Measurements from ENCODE around the gene SP8.
"Not testable (repeated sequence)": the region's sequence is repeated elsewhere in the genome, so short reads cannot be mapped to it uniquely, and the experiment has no call there.

Gene SP8

DNA sequence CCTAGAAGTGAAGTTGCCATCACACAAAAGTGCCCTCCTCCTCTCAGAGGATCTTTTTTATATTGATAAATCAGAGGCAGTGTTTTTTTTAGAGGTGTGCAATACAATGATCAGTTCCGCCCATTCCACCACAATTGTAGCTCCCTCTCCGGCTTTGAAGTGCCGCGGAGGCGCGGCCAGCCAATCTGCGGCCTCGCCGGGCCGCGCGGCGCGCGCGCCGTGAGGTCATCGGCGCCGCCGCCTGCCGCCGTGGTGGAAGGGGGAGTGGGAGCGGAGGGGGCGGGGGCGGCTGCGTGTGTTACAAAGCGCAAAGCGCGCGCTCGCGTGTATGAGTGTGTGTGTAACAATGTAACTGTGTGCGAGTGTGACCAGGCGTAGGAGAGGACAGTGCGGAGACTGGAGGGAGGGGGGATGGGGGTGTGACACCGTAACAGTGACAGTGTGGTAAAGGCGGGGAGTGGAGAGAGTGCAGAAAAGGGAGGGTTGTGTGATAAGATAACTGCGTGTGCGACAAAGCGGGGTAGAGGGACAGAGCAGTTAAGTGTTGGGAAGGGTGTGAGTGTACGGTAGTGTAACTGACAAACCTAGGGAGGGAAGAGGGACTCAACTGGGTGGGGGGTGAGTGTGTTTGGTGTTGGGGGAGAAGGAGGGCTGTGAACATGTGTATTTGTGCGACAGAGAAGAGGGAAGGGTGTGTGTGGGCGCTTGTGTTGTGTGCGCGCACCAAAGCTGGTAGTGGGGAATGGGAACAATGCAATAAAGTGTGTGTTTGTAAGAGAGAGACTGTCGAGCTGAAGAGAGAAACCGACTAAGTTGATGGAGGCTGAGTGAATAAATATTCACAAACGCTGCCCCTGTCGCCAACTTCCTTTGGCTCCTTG, at the start of gene SP8:
TSS of gene SP8 (minus strand) at position 108 of the 881 bp plus-strand sequence. CDS start at position 20, 88 bp downstream.
- peak; percentile 90 for DNase-seq (ENCODE audit: low spot score)

DNA sequence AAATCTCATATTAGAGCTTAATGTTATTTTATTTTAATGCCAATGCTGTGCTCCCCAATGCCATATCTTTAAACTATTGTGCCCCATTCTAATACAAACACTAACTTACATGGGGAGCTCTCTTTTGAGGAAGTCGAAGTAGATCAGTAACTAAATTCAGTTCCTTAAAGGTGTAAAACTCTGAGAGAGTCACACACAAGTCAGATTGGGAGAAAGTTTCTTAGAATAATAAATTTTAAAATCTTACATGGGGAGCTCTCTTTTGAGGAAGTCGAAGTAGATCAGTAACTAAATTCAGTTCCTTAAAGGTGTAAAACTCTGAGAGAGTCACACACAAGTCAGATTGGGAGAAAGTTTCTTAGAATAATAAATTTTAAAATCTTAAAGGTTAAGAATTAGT, 49.7 kb upstream of the SP8 start:
- DNase-seq (ENCODE audit: low spot score) = not testable (repeated sequence)

DNA sequence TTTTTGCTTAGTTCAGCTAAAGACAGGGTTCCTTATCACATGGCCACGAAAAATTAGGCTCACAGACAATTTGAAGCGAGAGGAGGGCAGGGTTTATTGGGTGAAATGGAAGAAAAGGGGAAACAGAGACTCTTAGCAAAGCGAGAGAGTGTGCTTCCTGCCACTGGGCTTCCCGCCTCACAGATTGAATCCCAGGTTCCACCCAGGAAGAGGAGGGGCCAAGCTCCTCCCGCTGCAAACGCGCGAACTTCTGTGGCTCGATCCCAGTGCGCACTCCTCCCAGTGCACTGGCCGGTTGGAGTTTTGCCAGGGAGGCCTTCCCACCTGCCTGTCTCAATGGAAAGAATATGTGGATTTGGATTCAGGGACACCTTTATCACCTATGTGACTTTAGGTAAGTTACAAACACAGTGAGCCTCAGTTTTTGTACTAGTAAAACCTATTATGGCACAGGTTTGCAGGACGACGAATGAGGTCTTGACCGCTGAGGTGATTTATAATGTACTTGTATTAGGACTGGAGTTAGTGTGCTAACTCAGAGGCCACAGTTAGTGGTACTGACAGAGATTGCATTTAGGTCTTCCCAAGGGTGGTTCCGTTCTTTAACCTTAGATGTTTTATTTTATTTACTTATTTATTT, 48.5 kb upstream of the SP8 start:
- DNase-seq (ENCODE audit: low spot score) = no peak

DNA sequence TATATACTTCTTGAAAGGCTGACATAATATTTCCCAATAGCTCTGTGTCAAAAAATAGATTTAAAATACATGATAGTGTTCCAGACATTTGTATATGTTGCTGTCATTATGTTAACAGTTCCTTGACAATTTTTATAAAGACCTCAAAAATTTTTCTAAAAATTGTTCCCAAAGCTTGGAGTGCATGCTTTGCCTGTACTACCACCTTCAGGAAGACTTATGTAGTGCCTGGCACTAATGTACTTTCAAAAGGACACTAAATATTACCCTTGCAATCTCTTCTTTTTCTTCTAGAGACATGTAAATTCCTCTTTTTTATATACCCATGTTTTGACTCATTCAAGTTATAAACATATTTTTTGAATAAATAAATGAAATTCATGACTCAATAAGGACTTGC, 48.0 kb upstream of the SP8 start:
- DNase-seq (ENCODE audit: low spot score) = no peak

DNA sequence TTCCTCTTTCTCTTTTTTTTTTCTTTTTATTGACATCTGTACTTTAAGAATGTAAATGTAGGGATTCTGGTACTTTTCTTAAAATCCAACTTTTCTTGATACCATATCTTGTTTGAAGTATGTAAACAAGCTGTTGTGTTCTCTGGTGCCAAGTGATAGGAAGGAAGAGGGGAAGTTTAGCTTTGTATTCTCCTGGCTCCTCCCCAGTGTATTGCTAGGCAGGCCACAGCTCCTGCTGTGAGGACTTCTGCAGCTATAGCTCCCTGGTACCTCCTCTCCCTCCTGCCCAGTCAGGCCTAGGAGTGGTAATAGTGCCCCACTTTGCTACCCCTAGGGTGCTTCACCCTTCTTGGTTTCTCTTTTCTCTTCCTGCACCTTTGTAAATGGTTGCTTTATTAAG, 45.3 kb upstream of the SP8 start:
- DNase-seq (ENCODE audit: low spot score) = no peak

DNA sequence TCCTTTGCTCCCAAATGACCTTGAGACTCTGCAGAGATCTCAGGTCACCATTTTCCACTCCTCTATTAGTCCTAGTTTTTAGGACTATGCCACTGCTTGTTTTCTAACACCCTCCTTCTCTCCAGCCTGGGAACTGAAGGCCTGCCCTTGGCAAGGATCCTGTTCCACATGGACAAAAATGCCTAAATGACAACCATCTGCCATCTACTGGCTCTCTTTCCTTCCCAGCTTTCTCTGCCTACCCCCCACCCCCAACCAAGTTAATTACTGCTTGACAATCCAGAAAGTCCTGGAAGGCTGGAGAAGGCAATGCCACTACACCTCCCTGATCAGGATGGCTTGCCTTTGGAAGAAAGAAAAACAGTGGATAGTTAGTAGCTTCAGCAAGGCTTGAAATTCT, 44.8 kb upstream of the SP8 start:
- no peak for DNase-seq (ENCODE audit: low spot score)

DNA sequence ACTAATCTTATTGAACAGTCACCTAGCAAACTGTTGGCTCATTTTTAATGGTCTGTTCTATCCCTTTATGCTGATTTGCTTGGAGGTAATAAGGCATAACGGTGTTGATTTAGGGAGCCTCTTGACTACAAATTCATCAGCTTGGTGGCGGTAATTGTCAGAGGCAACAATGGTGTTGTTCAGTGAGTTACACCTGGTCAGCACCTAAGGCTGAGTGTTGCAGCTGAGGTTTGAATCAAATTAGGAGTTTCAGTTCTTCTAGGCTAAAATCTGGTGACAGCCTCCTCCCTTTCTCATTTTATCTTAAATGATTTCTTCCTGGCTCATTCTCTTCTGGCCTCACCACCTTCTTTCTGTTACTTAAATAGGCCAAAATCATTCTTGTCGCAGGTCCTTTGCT, 42.3 kb upstream of the SP8 start:
- DNase-seq (ENCODE audit: low spot score) = no peak

DNA sequence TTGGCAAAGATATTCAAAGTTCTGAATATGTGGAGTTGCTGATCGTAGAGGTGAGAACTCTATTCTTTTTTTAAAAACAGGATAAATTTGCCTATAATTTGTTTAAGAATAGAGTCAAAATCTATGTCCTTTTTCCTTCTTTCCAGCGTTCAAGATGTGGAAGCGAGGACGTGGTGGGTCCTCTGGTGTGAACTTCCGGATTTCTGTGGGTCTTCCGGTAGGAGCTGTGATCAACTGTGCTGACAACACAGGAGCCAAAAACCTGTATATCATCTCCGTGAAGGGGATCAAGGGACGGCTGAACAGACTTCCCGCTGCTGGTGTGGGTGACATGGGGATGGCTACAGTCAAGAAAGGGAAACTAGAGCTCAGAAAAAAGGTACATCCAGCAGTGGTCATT, 40.5 kb upstream of the SP8 start:
- no peak for DNase-seq (ENCODE audit: low spot score)

DNA sequence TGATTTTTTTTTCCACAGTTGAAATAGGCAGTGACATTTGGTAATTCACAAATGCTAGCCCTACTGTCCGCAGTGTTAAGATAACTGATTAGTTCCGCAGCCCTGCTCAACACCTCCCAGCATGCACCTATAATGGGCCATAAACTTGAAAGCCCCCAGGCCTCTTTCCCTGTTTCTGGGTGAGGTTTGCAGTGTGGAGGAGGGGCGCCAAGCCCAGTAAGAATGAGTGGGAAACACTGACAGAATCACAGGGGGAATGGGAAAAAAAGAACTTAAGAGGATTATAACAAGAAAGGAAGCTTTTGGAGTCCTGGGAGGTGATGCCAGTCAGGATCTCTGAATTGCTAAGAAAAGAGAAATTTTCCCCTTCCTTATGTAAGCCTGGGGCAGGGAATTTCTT, 39.6 kb upstream of the SP8 start:
- no peak for DNase-seq (ENCODE audit: low spot score)

DNA sequence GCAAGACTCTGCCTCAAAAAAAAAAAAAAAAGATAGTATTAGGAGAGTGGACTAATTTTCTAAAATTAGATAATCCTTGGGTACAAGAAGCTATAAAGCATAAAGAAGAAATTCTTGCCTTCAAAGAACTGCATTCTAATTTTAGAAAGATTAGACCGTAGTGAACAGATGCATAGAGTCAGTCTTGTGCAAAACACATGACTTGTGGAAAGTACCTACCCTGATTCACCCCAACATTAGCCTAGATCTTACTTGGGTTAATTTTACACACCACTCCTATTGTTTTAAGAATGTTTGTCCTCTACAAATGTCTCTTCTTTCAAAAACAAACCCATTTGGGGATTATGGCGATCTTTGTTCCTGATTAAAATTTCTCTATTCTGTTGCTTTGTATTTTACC, 38.9 kb upstream of the SP8 start:
- no peak for DNase-seq (ENCODE audit: low spot score)

DNA sequence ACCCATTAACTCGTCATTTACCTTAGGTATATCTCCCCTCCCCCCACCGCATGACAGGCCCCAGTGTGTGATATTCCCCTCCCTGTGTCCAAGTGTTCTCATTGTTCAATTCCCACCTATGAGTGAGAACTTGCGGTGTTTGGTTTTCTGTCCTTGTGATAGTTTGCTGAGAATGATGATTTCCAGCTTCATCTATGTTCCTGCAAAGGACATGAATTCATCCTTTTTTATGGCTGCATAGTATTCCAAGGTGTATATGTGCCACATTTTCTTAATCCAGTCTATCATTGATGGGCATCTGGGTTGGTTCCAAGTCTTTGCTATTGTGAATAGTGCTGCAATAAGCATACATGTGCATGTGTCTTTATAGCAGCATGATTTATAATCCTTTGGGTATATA, 34.7 kb upstream of the SP8 start:
- not testable (repeated sequence) for DNase-seq (ENCODE audit: low spot score)

DNA sequence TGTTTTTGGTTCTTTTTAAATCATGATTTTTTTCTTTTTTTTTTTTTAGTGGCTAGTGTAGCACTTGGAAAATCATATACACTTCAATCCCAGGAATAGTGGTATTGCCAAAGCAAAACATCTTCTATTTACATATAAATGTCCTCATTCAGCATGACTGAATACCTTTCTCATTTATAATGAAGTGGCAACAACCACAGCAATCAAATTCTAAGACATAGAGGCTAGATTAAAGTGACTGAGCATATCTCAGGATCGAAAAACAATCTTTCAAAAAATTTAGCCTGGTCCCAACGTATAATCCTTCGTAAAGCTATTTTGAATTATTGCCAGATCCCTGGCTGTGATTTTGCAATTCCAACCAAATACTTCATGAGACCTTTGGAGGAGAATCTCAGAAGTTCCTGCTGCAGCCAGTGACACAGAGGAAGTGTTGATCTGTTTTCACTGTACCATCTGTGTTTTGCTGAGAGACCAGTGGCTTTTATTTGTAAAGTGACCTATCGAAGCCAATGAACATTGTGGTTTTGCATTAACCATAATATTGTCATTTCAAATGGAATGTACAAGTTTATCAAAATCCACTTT, 29.8 kb upstream of the SP8 start:
- DNase-seq (ENCODE audit: low spot score) = no peak

DNA sequence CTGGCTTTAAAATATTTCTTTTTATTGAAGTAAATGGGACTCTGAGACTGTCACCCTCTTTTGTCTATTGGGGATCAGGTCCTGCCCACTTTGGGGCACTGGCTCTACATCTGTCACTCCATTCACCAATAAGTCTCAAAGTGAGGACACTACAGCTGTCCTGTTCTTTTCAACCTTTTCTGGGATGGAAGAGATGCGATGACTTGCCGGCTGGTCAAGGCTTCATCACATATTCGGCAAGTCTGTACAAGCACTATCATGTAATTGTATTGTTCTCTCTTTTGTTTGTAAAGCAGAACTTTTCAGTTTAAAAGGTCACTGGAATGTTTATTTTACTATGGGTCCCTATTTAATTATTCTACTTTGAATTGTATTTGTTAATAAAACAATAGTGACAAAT, 17.7 kb upstream of the SP8 start:
- no peak for DNase-seq (ENCODE audit: low spot score)

DNA sequence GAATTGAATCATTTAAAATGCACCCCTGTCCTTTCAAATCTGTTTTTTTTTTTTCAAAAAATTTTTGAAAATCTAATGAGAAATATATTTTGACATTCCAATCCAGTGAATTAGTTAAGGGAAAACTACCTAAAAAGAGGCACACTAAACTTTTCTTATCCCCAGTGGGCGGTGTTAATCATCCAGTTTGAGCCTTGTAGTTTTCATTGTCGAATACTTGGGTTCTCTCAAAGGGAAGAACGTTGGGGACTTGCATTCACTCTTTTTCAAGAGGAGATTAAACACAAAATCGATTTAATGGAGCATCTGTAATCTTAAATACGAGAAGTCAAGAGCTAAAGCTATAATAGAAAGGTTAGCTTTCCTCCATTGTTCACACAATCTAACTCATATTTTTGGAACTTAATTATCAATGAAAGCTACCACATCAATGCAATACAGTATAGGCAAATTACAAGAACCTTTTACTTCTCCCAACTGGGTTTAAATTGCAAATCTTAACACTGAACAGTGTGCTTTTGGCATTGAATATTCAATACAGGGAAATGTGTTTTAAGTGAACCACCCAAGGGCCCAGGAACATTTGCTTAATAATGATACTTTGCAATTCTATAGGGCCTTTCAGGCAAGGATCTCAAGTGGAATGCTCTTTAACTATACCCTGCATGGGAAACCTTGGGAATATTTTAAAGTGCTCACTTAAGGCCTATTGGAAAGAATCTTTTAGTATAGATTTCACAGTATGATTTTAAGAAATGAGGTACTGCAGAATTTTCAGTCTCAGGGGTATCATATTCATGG, 13.1 kb upstream of the SP8 start:
- DNase-seq (ENCODE audit: low spot score) = no peak

DNA sequence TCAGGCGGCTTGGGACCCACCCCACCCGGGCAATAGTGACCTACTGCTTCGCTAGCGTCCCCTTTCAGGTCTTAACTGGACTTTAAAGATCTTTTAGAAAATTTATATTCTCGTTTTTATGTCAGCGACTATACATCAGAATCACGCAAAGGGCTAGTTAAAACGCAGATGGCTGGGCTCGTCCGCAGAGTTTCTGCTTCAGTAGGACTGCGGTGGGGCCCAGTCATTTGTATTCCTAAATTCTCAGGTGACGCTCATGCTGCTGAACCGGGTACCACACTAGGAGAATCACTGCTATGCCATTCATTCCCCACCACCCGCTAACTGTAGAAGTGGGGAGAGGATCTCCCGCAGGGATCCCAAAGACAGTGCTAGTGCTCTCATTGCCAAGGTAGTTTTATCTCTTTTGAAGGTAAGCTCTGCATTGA, 12.0 kb upstream of the SP8 start:
- DNase-seq (ENCODE audit: low spot score) = no peak

DNA sequence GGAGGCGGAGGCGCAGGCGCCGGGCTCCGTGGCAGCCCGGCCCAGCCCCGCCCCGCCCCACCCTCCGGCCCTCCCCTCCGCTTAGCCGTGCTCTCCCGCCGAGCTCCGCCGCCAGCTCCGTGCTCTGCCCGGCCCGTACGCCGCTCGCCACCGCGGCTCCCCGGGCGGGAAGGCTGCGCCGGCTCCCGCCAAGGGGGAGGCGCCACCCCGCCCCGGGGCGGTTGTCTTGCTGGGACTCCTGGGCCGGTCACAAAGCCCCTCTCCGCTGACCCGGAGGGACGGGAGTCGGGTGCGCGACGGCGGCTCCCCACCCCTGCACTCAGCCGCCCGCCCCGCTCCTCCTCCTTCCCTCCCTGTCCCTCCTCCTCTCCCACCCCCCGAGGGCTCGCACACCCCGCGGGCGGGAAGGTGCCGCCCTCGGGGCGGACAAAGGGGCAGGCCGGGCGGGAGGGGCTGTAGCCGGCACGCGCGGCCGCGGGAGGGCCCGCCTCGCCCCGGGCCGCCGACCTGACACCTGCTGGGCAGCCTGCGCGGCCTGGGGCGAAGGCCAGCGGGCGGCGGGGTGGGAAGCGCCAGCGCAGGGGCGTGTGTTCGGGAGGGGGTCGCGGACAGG, 11.5 kb upstream of the SP8 start:
- DNase-seq (ENCODE audit: low spot score) = peak; percentile 81

DNA sequence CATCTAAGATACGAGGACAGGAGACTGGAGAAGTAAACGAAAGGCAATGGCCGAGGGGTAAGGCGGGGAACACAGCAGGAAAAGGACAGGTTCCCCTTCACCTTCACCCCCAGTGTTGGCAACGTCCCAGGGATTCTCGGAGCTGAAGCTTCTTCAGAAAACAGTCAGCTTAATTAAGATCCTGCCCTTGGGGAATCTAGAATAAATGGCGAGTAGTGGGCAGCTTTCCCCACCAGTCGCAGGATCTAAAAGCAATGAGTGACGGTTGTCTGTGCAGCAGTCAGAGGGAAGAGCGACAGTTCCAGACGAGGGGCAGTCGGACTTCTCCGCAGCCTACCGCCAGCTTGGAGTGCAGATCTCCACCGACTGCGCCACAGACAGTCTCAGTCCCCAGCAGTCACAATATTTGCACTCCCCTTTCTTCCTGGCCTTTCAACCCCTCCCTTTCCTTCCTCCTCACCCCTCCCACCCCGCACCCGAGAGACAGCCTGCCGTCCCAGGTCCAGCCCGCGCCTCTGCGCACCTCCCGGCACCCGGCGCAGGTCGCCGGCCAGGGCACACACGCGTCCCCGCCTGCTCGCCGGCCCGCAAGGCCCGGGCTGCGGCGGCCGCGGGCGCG, 10.9 kb upstream of the SP8 start:
- peak; percentile 71 for DNase-seq (ENCODE audit: low spot score)

DNA sequence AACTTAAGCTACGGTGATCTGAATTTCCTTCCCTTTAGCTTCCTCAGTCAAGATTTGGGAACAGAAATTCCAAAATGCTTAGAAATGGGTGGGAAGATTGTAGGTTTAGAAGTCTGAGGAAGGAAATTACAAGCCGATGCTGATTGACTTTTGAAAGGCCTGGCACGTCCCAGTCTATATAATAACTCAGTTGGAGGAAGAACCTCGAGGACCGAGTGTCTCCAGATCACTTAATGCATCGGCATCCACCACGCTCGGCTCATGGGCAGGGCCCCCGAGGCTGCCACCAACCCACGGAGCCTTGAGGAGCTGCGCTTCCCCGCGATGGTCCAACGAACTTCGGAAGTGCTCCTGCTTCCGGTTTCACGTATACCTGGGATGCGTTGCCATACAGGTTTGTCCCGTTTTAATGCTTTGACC, 10.4 kb upstream of the SP8 start:
- peak; percentile 13 for DNase-seq (ENCODE audit: low spot score)

DNA sequence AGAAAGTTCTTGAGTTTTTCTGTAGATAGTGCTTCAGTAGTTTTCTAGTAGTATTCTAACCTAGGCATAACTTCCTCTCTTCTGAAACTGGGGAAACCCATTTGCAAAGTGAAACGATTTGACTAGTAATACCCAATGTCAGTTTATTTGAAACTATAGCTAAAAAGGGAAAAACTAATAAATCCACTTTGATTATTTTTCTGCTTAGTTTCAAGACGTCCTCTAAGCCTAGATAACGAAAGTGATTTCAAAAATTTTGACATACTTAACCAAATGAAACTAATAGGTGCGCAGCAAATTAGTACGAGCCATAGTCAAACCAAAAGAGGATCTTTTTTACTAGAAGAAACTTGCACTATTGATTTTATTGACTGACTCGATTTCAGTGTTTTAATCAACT, 9.8 kb upstream of the SP8 start:
- DNase-seq (ENCODE audit: low spot score) = no peak

DNA sequence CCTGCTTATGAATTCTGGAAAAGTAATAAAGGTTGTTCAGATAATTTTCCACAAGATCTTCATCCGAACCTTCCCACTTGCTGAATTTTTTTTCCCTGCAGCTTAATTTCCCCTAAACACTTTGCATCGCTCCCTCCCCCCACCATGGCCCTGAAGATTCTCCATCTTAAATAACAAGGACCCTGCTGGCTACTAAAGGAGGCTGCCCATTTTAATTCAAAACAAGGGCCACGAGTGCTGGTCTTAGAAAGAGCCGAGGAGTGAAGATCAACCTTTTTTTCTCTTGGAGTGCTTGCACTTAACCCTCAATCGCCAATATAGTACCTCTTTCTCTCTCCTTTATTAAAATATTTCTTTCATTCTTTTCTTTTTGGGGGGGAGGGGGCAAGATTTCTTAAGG, 9.2 kb upstream of the SP8 start:
- no peak for DNase-seq (ENCODE audit: low spot score)

DNA sequence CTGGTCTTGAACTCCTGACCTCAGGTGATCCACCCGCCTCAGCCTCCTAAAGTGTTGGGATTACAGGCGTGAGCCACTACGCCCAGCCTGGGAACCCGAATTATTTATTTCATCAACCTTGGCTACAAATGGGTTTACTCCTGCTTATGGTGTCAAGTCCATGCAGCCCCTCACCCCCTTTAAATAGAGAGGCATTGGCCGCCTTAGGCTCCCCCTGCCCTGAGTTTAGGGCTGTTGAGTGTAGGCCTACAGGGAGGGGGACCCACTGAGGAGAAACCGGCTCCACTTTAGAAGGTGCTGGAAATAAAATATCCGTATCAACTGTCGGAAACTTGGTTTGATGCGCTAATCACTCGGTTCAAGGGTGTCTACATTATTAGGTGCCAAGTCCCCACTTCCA, 8.7 kb upstream of the SP8 start:
- DNase-seq (ENCODE audit: low spot score) = no peak

DNA sequence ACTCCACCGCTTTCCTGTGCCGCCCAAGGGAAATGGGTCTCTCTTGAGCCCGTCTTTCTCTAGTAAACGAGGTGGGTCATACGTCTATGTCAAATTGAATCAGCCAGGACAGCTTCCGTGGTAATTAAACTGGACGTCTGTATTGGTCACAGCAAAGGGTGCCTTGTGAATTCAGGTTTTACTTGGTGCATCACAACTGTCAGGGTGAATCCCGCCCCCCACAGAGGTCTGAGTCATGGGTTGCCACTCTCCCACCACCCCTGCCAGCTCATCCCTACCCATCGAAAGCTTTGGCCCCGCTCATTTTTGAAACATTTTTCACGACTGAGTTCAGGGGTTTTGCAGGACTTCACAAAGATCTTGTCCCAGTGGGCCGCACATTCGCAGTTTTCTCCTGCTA, 8.0 kb upstream of the SP8 start:
- no peak for DNase-seq (ENCODE audit: low spot score)

All from LoVo (cell line).